Bone marrow (tissue), 2 donors: ENCODE data around the gene CD96.
"Not testable (repeated sequence)": the region's sequence is repeated elsewhere in the genome, so short reads cannot be mapped to it uniquely, and the experiment has no call there.

ENCODE experiments used
- DNase-seq, 2 donors: peaks; one replicate each; lab custom pipeline; 2025; lab: John Stamatoyannopoulos, UW

The CD96 gene

GRCh38 chr3:111627092-111627491, 85.1 kb downstream of the CD96 start:
- DNase-seq = no peak

- DNase-seq = not testable (repeated sequence)
Measured at GRCh38 chr3:111629018-111629417, 87.0 kb downstream of the CD96 start.

DNA sequence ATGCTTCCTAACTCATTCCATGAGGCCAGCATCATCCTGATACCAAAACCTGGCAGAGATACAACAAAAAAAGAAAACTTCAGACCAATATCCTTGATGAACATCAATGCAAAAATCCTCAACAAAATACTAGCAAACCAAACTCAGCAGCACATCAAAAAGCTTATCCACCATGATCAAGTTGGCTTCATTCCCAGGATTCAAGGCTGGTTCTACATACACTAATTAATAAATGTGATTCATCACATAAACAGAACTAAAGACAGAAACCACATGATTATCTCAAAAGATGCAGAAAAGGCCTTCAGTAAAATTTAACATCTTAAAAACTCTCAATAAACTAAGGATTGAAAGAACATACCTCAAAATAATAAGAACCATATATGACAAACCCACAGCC, 88.6 kb downstream of the CD96 start:
- DNase-seq = not testable (repeated sequence)

DNA sequence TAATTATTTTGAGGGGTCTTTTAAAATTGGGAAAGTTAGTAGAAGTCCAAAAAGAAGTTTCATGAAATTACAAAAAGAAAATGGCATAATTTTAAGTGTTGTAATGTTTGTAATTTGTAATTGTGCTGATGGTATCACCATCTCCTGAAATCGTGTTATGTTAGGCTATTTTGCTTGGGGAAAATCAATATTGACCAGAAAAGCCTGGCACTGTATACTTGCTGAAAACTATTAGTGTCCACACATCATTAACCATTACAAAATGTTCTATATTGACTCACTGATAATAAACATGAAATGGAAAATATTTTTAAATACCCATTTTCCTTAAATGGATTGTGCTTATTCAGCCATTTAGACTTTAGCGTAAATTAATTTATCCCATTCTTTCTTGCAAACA, 93.4 kb downstream of the CD96 start:
- no peak for DNase-seq

- no peak for DNase-seq
Measured at GRCh38 chr3:111636366-111636885, 94.4 kb downstream of the CD96 start.

GRCh38 chr3:111639316-111639715, 97.3 kb downstream of the CD96 start:
- DNase-seq = no peak

DNA sequence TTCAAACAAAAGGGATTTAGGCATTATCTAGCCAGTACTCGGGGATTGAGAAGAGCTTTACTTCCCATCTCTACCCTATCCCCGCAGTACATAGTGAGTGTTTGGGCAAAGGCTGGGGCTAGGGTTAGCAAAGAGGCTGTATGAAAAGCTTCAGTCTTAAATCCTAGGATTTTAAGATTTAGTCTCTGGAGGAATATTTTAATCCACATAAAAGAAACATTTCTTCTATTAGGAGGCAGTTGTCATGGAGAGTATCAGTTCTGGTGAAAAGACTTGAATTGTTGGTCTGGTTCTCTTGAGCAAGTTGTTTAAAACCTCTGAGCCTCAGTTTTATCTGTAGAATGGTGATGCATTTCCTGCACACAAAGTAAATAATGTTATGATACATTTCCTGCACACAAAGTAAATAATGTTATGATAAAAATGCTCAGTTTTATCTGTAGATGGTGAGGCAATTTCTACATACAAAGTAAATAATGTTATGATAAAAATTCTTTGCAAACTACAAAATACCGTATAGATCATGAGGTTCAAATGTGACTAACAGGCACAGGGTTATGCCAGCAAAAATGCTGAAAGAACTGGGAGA, 107.1 kb downstream of the CD96 start:
- no peak for DNase-seq

GRCh38 chr3:111650378-111651275, 108.6 kb downstream of the CD96 start:
- no peak for DNase-seq

DNA sequence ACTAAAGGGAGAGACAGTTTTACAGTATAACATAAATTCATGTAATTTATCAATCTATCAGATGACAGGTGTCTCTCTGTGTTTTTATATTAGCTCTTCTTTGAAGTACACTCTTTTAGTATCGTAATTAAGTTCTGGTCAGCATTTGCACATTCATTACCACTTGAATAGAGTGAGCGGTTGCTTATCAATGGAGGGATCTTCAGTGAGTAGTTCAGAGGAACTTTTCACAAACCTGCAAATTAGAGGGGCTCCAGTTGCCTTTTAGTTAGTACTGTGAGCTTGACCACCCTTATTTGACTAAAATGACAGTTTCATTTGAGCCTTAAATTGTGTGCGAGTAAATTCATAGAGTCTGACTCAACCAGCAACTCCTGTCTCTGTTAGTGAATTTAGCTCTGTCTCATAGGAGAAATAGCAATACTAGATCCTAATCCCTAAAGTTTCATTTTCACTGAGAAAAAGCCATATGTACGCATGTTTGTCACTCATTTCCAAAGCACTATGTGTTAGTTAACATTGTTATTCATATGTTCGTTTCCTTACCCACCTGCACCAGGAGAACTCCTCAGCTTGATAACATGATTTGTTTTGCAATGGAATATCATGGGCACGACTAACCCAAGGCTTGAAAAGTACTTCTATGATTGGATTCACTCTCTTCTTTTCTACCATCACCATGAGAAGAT, 110.6 kb downstream of the CD96 start:
- no peak for DNase-seq

- no peak for DNase-seq
Measured at GRCh38 chr3:111653766-111654165, 111.8 kb downstream of the CD96 start.

GRCh38 chr3:111662012-111662411, 120.0 kb downstream of the CD96 start:
- DNase-seq = no peak

DNA sequence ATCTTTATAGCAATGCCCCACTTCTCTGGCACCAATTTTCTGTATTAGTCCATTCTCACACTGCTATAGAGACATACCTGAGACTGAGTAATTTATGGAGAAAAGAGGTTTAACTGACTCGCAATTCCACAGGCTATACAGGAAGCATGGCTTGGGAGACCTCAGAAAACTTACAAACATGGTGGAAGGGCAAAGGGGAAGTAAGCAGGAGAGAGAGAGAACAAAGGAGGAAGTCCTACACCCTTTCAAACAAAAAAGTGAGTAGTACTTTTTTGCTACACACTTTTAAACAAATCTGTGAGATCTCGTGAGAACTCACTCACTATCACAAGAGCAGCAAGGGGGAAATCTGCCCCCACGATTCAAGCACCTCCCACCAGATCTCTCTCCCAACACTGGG, 120.9 kb downstream of the CD96 start:
- DNase-seq = no peak

DNA sequence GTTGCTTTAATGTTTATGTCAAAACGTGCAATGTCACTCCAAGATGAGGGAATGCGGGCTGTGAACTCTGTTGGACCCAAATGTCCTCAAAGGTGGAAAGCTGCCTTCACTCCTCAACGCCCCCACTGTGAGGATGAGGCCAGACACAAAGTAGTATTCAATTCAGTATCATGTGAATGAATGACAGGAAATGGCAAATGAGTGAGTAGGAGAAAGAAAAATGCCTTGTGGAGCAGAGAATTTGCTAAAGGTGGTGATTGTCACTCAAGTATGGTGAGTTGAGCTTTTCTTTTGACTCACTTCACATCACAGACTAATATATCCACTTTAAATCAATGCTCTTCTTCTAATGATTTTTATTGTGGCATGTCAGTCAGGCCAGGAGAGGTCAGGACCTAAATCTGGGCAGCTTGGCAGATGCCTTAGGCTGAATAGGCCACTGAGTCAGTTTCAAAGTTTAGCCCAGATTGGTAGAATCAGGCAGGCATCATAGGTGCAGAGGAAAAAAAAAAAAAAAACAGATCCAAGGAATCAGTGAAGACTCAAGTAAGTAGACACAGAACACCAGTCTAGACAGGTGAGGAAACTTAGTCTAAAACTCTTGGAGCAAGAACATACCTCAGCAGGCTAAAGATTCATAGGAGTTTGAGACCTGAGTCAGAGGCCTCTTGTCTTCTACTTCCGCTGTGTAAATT, 124.2 kb downstream of the CD96 start:
- no peak for DNase-seq

DNA sequence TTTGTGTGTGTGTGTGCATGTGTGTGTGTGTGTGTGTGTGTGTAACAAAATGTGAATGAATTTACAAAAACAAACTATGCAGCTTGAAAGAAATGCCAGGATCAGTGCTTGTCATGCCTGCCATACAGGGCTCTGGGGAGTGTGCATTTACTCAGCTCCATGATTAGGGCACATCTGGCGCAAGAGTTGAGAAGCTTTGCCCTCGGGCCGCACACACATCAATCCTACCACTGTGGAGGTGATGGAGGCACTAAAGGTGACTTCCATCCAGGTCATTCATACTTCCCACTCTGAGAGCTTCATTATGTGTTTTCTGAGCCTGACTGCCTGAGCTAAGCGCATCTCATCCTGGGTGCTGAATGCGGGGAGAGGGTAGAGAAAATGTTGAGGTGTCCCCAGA, 125.2 kb downstream of the CD96 start:
- DNase-seq = no peak

DNA sequence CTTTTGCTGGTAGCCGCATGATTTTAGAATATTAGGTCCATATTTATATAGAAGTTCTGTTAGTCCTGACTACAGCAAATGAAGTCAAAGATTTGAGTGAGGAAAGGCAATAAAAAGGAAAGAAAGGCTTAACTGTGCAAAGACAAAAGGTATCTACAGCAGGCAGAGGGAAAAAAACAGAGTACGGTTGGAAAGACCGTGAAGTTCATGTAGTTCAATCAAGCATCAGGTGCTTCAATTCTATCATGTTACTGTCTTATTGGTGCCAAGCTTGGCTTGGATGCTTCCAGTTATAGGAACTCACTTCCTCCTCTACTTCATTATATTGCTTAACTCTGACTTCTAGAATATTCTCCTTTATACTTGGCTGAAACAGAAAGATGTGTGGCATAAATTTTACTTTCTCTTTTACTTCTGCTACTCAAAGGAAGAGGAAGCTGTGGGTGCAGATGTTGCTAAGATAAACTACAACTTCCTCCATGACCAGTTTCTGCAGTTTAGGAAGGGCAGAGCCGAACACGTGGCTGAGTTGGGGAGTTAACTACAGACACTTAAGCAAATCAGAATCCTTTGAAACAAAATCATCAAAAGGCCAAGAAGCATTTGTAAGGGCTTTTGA, 125.7 kb downstream of the CD96 start:
- peak; percentile 4 to 95 for DNase-seq

DNA sequence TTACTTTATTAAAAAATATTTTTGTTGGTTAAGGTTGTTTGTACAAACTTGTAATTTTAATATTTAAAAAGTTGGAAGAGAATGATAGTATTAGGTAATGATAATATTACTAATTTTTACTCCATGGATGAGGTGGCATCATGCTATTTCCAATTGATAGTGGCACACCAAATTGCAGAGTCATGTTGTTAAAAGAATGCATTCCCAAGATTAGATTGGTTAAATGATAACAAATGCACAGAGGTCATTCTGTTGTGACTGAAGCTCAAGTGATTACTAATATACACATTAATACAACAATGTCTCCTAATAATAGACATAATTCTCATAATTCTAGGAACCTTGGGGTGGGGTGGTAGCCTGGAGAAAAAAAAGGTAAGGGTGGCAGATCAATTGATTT, 126.3 kb downstream of the CD96 start:
- DNase-seq = no peak

- peak in 1 of 2 donors; percentile 42 for DNase-seq
Measured at GRCh38 chr3:111668888-111669488, 127.0 kb downstream of the CD96 start.

DNA sequence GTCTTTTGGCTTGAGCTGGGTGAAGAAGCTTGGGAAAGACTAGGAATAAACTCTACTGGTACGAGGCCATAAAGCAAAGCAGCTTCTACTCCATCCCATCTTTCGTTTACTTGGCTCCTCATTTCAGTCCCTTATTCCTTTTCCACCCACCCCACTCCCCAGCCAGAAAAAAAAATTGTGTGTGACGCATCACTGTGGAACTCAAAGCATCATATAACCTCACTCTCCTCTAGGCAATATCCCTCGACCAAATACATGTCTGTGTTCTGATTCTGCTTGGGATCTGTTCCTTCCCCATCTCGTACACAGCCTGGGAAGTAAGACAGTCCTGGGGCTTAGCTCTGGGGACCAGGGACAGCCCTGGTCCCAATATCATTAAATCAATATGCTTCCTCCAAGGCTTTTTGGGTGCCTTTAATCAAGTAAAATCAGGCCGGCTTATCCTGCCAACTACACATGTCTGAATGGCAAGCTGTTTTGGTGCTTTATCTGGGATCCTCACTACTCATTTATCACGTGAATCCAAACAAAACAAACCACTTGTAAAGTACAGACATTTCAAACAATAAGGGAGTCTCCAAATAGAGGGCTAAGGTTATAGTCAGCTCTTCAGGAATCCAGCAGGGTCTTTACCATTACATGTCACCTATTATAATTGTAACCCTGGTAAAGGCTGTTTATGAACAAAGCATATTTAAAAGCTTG, 128.1 kb downstream of the CD96 start:
- no peak for DNase-seq

- DNase-seq = not testable (repeated sequence)
Measured at GRCh38 chr3:111672461-111672860, 130.5 kb downstream of the CD96 start.

DNA sequence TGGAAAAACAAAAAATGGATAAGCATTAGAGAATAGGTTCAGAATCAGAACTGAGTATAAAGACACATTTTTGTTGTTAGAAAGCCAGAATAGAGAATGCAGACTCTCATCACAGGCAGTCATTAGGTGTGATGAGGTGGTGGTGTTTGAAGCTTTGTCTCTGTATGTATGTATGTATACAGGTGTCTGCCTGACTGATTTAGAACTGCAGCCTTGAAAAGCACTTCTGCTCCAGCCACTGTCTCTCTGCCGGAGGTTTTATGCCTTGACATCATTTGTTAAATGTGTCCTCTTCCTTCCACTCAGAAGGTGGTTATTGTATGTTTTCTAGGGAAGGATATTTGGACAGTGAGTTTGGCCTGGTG, 133.8 kb downstream of the CD96 start:
- no peak for DNase-seq
